Measurements from ENCODE around the gene EPHA6. TPM values are rescaled to one million over a fixed set of nuclear protein-coding genes. Genes with fewer than 3 reads are reported as not detected.

The EPHA6 gene
- total and polyA plus RNA-seq, 2 donors (not counting 1 experiment from before 2014, with no cell fraction given): not detected

GRCh38 chr3:97106652-97106989 is 292.2 kb downstream of the EPHA6 start:
- Histone ChIP-seq H3K9me3 (ENCODE audit: control extremely low read depth in 1 of 3, control insufficient read depth in 2 of 3, insufficient read depth in 1 of 3, low read length in 2 of 3) (no peaks in the 10 kb centered on the region), H3K4me2 (replicated peaks; ENCODE audit: low read depth, low read length, poor library complexity, severe bottlenecking) (no peak overlapping the region), H3K4me3 (ENCODE audit: control extremely low read depth in 1 of 5, extremely low read depth in 1 of 5, insufficient read depth in 1 of 5, low read depth in 2 of 5, low read length in 4 of 5) (no peak overlapping the region), H3K4me1 (ENCODE audit: control insufficient read depth in 2 of 2, insufficient read depth in 2 of 2, low read length in 2 of 2) (no peaks in the 10 kb centered on the region), H2AFZ (ENCODE audit: insufficient read depth, low read depth, low read length, poor library complexity, severe bottlenecking) (no peak overlapping the region), H3K9ac (ENCODE audit: low read length) (no peak overlapping the region), H3K79me2 (ENCODE audit: control insufficient read depth, insufficient read depth, low read length) (no peaks in the 10 kb centered on the region), H3K27ac (ENCODE audit: low read length in 2 of 2) (no peak overlapping the region), H3K27me3 (replicated peaks in 1 of 4; ENCODE audit: control extremely low read depth in 1 of 4, control insufficient read depth in 3 of 4, insufficient read depth in 4 of 4, low read length in 3 of 4) (no peaks in the 10 kb centered on the region), H4K20me1 (ENCODE audit: control insufficient read depth, insufficient read depth, low read length, poor library complexity, severe bottlenecking) (no peaks in the 10 kb centered on the region), H3K36me3 (replicated peaks in 1 of 2; ENCODE audit: control extremely low read depth in 1 of 2, control insufficient read depth in 1 of 2, extremely low read depth in 1 of 2, insufficient read depth in 2 of 2, low read length in 1 of 2) (no peaks in the 10 kb centered on the region)
- Mint-ChIP-seq H3K27ac (no peak overlapping the region), H3K4me1 (no peaks in the 10 kb centered on the region), H3K4me3 (no peak overlapping the region), H3K9me3 (ENCODE audit: insufficient read depth) (peaks cover 8% of the 10 kb centered on the region), H3K27me3 (no peaks in the 10 kb centered on the region)
- DNase-seq: no peak
- TF ChIP-seq CTCF (IDR thresholded peaks at IDR 0.05): no peak
- no peak for ATAC-seq (ENCODE audit: low read depth)
- CTCF ChIA-PET: no interaction called here
- POLR2A ChIA-PET: no interaction called here
- 100% methylated on average over 1 of the region's 4 CpGs for WGBS (ENCODE audit: insufficient coverage)
- intact Hi-C loops (cut with micrococcal nuclease): no loop called here

GRCh38 chr3:97108136-97108535 is 293.7 kb downstream of the EPHA6 start:
- H3K4me3 ChIP-seq (ENCODE audit: control extremely low read depth in 1 of 5, extremely low read depth in 1 of 5, insufficient read depth in 1 of 5, low read depth in 2 of 5, low read length in 4 of 5): no peak overlapping the region
- no peaks in the 10 kb centered on the region for H4K20me1 ChIP-seq (ENCODE audit: control insufficient read depth, insufficient read depth, low read length, poor library complexity, severe bottlenecking)
- H2AFZ ChIP-seq (ENCODE audit: insufficient read depth, low read depth, low read length, poor library complexity, severe bottlenecking): no peak overlapping the region
- H3K27me3 ChIP-seq (replicated peaks in 1 of 4; ENCODE audit: control extremely low read depth in 1 of 4, control insufficient read depth in 3 of 4, insufficient read depth in 4 of 4, low read length in 3 of 4): no peaks in the 10 kb centered on the region
- H3K4me1 Mint-ChIP-seq: no peaks in the 10 kb centered on the region
- POLR2A ChIA-PET: no interaction called here
- no peaks in the 10 kb centered on the region for H3K4me1 ChIP-seq (ENCODE audit: control insufficient read depth in 2 of 2, insufficient read depth in 2 of 2, low read length in 2 of 2)
- no peaks in the 10 kb centered on the region for H3K79me2 ChIP-seq (ENCODE audit: control insufficient read depth, insufficient read depth, low read length)
- H3K9me3 Mint-ChIP-seq (ENCODE audit: insufficient read depth): peaks cover 4% of the 10 kb centered on the region
- no CpG with 5 or more reads among the region's 1 CpG for WGBS (ENCODE audit: insufficient coverage)
- H3K27ac Mint-ChIP-seq: no peak overlapping the region
- H3K36me3 ChIP-seq (replicated peaks in 1 of 2; ENCODE audit: control extremely low read depth in 1 of 2, control insufficient read depth in 1 of 2, extremely low read depth in 1 of 2, insufficient read depth in 2 of 2, low read length in 1 of 2): no peaks in the 10 kb centered on the region
- H3K4me3 Mint-ChIP-seq: no peak overlapping the region
- ATAC-seq (ENCODE audit: low read depth) (no peak), DNase-seq (no peak)
- no peaks in the 10 kb centered on the region for H3K27me3 Mint-ChIP-seq
- intact Hi-C loops (cut with micrococcal nuclease): no loop called here
- no peaks in the 10 kb centered on the region for H3K9me3 ChIP-seq (ENCODE audit: control extremely low read depth in 1 of 3, control insufficient read depth in 2 of 3, insufficient read depth in 1 of 3, low read length in 2 of 3)
- TF ChIP-seq CTCF (IDR thresholded peaks at IDR 0.05): no peak
- TF ChIP-seq EZH2 (IDR thresholded peaks at IDR 0.05; ENCODE audit: borderline replicate concordance, insufficient read depth, low read depth, low read length, poor library complexity, severe bottlenecking): no peak
- no peak overlapping the region for H3K4me2 ChIP-seq (replicated peaks; ENCODE audit: low read depth, low read length, poor library complexity, severe bottlenecking)
- no peak overlapping the region for H3K9ac ChIP-seq (ENCODE audit: low read length)
- H3K27ac ChIP-seq (ENCODE audit: low read length in 2 of 2): no peak overlapping the region
- CTCF ChIA-PET: no interaction called here

Measured in B cell (primary cell).